Hippocampal formation (tissue), 2 donors: ENCODE results near the gene TMEM243.
"Not testable (repeated sequence)": the region's sequence is repeated elsewhere in the genome, so short reads cannot be mapped to it uniquely, and the experiment has no call there.

Source experiments
- DNase-seq, 2 donors: peaks; one replicate each; lab custom pipeline; 2025; lab: John Stamatoyannopoulos, UW

Gene TMEM243

DNA sequence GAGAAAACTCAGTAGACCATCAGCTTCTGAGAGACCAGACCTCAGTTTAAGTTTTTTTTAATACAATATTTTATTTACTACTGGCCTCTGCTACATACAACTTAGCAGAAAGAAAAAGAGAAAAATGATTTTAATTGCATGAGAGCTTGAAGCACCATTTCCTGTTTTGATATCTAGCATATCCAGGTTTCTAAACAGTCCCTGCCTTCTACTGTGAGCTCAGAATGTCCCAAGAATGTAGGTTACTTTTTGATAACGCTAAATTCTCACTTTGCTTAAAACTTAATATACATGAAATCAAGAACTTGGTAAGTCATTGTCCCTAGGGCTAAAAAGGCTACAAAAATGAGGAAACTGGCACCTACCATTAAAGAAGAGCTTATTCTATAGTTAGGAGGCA, 7.0 kb downstream of the TMEM243 start:
- no peak for DNase-seq

DNA sequence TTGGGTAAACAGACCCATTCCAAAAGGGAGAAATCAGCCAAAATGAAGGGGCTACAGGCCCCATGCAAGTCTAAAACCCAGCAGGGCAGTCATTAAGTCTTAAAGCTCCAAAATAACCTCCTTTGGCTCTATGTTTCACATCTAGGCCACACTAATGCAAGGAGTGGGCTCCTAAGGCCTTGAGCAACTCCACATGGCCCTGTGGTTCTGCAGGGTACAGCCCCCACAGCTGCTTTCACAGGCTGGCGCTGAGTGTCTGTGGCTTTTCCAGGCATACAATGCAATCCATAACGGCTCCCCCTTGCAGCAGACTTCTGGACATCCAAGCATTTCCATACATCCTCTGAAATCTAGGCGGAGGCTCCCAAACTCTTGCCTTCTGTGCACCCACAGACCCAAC, 9.0 kb downstream of the TMEM243 start:
- no peak for DNase-seq

DNA sequence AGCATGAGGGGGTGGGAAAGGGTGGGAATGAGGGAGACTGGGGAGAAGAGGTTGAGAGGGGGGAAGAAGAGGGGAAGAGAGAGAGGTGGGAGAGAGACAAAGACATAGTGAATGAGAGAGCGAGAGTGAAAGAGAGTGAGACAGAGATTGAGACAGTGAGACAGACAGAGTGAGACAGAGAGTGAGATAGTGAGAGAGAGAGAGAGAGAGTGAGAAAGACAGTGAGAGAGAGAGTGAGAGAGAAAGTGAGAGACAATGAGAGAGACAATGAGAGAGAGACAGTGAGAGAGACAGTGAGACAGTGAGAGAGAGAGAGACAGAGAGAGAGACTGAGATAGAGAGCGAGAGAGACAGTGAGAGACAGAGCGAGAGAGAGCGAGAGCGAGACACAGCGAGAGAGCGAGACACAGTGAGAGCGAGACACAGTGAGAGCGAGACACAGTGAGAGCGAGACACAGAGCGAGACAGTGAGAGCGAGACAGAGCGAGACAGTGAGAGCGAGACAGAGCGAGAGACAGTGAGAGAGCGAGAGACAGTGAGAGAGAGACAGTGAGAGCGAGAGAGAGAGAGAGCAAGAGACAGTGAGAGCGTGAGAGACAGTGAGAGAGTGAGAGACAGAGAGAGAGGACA, 10.1 kb downstream of the TMEM243 start:
- no peak for DNase-seq

DNA sequence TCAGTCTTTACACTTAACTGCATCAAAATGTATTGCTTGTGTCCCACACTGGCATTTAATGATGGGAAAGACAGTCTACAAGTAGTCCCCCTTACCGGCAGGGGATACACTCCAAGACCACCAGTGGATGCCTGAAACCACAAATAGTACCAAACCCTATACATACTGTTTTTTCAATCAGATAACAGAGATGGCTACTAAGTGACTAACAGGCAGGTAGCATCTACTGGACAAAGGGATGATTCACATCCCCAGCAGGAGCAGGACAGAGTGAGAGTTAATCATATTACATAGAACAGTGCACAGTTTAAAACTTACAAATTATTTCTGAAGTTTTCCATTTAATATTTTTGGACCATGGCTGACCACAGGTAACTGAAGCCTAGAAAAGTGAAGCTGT, 13.2 kb downstream of the TMEM243 start:
- DNase-seq, result no peak

DNA sequence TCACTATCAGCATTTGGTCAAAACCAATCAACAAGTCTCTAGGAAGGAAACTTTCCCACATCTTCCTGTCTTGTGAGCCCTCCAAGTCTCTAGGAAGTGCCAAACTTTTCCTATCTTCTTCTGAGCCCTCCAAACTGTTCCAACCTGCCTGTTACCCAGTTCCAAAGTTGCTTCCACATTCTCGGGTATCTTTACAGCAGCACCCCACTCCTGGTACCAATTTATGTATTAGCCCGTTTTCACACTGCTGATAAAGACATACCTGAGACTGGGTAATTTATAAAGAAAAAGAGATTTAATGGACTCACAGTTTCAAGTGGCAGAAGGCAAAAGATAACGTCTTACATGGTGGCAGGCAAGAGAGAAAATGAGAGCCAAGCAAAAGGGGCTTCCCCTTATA, 13.8 kb downstream of the TMEM243 start:
- not testable (repeated sequence) for DNase-seq

DNA sequence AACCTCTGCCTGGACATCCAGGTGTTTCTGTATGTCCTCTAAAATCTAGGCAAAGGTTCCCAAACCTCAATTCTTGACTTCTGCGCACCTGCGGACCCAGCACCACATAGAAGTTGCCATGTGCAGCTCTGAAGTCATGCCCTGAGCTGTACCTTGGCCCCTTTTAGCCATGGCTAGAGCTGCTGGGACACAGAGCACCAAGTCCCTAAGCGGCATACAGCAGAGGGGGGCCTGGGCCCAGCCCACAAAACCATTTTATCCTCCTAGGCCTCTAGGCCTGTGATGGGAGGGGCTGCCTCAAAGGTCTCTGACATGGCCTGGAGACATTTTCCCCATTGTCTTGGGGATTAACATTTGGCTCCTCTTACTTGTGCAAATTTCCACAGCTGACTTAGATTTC, 14.6 kb downstream of the TMEM243 start:
- DNase-seq, result no peak

DNA sequence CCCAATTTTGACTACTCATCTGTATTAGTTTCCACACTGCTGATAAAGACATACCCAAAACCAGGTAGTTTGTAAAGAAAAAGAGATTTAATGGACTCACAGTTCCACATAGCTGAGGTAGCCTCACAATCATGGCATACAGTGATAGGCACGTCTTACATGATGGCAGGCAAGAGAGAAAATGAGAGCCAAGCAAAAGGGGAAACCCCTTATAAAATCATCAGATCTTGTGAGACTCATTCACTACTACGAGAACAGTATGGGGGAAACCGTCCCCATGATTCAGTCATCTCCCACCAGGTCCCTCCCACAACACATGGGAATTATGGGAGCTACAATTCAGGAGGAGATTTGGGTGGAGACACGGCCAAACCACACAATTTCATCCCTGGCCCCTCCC, 15.6 kb downstream of the TMEM243 start:
- not testable (repeated sequence) for DNase-seq

DNA sequence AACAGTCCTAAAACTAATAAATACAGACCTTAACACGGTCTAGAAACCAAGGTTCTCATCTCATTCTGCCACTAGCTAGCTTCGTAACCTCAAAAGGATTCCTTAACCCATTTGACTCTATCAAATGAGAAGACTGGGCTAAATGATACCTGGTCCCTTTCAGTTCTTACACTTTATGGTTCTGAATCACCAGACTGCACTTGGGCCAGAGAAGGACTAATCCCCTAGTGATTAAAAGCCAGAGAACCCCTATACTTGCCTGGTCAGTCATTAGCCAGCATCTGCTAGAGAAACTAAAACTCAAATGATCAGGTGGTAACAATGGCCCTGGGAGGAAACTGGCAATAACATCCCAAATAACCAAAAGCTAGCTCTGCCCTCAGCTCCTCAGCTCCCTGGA, 16.8 kb downstream of the TMEM243 start:
- no peak for DNase-seq

DNA sequence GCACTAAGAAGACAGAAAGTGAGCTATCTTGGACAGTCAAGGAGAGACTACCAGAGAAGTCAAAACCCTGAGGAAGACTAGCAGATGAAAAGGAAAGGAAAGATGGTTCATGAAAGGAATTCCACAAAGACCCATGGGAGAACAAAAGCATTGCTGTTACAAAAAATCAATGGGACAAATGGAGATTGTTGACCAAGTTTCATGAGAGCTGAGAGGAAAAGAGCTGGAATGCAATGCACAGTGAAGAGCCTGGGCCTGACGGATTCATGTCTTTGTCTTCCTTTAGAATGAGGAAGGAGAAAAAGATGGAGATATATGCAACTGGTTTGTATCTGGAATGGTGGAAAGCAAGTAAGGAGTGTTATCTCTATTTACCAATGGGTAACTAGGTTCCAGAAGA, 17.3 kb downstream of the TMEM243 start:
- DNase-seq, result no peak

DNA sequence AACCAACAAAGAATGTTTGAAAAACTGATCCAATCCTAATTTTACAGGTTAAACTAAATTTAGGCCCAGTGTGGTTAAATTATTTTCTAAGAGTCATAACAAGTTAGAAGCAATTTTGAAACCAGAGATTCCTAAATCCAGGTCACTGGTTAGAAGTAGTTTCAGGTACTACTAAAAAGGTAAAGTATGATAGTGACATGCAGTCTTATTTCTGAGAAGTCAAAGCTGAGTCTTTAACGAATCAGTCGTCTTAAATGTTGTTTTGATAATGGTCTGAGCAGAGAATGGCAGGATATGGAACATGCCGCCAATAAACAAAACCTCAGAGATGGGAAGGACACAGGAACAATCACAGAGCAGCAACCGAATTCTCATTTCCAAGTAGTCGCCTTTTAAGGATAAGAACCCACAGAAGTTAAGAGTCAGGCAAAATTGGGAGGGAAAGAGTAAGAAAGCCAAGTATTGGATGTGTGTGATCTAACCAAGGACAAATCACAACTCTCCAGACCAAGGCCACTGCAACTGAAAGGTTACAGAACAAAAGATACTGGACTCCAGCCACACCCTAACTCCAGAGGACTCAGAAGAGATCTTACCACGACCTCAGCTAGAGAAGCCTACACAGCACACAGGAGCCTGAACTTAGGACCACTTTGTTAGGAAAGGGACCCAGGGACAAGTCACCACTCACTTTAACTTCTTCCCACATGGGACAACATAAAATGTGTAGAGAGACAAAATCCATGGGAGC, 19.7 kb downstream of the TMEM243 start:
- no peak for DNase-seq

DNA sequence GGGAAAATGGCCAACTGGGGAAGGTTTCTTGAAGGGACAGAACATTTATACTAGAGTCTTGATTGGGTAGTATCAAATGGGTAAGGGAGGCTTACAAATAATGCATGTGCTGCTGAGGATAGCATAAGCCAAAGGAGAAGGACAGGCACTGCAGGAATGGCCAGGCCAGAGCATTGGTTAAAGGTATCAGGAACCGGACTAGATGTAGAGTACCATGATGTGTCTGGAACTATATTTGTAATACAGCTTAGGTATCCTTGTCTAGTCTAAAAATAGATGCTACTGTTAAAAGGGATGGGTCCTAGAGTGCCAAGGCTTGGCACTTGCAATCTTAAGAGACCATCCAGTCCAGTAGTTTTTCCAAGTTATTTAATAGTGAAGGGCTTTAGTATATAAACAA, 20.3 kb downstream of the TMEM243 start:
- no peak for DNase-seq

DNA sequence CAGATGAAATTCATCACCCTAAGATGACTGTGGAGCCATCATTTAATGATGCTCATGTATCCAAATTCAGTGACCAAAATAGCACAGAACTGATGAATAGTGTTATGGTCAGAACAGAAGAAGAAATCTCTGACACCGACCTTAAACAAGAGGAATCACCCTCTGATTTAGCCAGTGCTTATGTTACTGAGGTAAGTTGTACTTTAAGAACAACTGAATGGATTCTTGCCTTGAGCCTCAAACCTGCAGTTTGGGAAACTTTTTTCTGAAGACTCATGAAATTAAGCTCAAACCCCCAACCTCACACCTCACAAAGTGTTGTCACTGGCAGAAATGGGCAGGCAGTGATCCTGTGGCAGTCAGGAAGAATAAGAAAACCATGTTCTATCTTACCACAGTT, 25.6 kb downstream of the TMEM243 start:
- DNase-seq, result no peak

DNA sequence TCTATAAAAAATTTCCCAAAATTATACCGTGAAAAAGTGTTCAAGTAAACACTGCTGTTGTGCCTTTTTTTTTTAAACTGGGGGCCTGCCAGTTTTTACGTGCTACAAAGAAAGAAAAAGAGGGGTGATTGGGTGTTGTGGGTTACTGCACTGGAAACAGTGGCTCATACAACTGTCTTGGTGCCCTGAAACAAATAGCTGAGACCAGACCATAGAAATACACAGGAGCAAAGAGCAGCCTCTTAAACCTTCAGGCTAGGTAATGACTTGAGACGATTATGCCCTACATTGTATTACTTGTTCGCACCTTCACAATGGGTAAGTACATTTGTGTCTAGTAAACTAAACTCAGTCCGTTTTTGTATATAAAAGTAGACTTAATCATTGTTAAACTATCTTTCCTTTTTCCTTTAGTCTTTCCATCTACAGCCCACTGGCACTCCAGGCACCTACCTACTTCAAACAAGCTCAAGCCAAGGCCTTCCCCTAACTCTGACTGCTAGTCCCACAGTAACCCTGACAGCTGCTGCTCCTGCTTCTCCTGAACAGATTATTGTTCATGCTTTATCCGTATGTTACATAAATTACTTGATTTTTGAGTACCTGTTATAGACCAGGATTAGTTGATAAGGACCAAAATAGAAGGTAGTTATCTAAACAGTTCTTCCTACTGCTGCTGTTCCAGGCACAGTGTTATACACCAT, 26.6 kb downstream of the TMEM243 start:
- DNase-seq, result no peak

DNA sequence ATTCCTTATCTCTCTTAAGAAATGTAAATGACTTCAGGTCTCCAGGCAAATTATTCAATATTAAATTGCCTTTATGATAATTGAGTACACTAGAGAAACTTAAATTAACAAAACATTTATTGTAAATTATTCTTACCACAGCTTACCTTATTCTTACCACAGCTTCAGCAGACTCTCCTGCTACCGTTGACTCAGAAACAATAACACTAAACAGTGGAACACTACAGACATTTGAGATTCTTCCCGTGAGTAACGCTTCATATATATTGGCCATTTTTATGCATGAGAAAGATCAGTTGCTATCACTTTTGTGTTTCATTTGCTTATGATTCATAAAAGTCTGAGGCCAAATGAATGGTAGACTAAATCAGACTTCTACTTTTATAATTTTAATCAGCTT, 28.7 kb downstream of the TMEM243 start:
- no peak for DNase-seq

DNA sequence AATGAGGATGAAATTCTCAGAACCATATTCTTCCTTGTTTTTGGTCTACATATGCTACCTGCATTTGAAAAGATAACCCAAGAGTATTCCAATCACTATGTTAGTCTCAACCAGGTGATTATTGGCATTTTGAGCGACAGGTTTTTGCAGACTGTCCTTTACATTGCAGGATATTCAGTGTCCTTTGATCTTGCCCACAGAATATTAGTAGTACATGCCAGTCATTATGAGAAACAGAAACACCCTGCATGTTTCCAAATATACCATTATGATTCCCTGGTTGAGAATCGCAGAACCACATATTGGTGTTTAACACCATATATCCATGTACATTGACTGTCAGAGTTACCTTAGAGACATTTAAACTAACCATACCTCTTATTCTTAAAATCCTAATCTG, 30.6 kb downstream of the TMEM243 start:
- DNase-seq, result no peak

DNA sequence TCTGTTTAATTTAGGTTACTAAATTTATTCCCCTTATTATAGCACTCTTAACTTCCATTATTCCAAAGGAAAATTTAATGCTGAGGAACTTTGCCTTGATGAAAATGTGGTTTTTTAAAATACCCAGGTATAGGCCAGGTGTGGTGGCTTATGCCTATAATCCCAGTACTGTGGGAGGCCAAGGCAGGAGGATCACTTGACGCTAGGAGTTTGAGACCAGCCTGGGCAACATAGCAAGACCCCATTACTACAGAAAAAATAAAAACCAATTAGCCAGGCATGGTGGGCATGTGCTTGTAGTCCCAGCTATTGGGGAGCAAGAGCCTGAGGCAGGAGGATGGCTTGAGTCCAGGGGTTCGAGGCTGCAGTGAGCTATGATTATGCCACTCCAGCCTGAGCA, 32.4 kb downstream of the TMEM243 start:
- DNase-seq, result no peak

DNA sequence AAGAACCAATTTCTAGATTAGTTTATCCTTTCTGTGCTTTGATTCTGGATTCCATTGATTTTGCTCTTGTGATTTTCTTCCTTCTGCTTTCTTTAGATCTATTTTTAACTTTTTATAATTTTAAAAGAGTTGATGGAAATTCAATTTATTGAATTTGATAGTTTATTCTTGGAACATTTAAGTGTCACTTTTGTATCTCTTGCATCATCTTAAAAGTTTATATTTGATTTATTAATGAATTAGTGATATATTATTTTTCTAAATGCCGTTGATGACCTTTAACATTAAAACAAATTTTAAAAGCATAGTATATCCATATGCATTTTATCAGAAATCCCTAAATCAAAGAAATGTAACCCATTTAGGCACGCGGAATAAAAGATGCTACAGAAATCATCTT, 40.4 kb downstream of the TMEM243 start:
- DNase-seq, result no peak

DNA sequence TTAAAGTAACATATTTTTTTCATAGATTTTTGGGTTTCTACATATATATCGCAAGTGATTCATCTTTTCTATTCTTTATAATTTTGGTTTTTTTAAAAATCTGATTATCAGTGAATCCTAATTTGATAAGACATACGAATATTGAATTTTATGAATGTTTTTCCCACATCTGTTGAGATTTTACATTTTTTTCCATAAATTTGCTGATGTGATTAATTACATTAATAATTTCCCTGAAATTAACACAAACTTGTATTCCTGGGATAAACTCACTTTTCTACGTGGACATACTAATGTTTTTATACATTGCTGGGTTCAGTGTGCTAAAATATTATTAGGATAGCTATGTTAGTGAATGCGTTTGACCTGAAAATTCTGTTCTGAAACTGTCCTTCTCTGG, 41.2 kb downstream of the TMEM243 start:
- no peak for DNase-seq

DNA sequence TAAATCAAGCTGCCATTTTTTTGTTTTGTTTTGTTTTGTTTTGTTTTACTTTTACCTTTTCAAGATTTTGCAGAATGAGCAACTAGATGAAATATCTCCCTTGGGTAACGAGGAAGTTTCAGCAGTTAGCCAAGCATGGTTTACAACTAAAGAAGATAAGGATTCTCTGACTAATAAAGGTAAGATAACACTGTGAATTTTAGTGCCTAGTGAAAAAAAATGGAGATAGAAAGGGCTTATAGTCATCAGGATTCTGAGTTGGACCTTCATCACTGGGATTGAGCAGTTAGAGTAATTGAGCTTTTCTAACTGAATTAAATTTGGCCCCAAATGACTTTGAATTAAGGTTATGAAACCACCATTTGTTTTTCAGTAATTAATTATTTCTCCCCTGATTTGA, 46.1 kb downstream of the TMEM243 start:
- DNase-seq, result no peak

DNA sequence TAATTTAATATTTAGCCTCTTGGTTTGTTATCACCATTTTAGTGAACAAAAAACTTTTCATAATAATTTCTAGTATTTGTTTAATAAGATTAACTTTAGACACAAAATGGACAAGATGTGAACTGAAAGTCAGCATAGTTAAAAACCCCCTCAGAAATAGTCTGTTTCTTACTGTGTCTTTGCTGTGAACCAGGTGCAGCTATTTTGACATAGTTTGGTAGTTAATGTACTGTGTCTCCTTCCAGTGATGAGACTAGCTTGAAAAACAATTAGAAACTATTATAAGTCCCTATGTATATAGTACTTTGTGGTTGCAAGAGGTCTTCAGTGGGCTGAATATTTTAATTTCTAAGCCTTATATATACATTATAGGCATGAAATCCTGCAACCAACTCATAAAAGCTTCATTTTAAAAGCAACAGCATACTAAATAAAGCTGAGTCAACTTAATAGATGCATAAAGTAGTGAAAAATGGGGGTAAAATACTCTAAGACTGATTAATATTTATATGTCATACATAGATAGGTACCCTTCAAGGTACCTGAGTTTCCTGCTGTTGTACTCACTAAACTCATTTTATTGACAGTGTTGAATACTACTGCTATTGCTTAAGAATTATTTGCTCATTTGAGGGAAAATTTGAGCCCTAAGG, 48.1 kb downstream of the TMEM243 start:
- no peak for DNase-seq

DNA sequence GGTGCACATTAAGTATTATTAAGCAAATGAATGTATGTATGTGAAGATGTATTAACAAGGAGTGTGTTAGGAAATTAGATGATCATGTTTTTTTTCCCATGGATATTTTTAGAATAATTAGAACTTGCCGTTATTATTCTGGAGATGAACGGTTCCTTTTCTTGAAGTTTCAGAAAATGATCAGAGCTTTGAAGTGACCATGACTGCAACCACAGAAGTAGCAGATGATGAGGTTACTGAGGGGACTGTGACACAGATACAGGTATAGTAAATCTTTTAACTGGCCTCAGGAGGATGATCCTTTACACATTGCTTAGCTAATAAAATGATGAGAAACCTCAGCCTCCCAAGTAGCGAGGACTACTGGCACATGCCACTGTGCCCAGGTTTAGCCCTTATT, 48.7 kb downstream of the TMEM243 start:
- DNase-seq, result no peak

DNA sequence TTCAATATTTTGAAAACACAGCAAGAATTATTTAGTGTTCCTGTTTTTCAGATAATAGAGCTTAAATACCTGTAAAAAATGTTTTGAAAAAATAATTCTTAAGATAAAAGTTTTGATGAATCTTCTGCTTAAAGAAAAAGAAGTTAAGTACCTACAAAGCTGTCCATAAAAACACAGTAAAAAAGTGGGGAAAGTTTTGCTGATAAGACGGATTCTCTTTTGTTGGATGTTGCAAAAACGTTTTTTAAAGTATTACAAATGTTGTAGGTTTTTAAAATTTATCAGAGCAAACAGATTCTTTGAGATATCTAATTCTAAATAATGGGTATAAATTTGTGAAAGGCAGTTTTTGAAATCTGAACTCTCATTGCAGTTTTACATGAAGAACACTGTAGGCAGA, 55.1 kb downstream of the TMEM243 start:
- no peak for DNase-seq

DNA sequence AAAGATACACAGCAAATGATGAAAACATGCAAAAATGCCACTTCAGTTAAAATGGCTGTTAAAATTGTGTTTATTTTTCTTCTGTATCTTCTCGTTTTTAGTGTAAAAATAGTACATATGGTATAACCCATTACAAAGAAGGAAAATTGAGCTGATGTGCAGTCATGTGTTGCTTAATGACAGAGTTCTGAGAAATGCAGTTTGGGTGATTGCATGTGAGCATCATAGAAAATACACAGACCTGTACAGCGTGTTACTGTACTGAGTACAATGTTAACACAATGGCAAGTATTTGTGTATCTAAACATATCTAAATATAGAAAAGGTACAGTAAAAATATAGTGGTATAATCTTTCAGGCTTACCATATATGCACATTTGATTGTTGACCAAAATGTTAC, 60.0 kb downstream of the TMEM243 start:
- DNase-seq, result no peak
